PC-3 (cell line): ENCODE results near the gene THSD7A.

Experiments used
- CTCF ChIP-seq: fragments of 300-600 bp; sonication (generic); conservative IDR thresholded peaks from 2 replicates; pipeline ENCODE4 v1.5.1; 2017; ENCODE audit warnings: antibody characterized with exemption, low read depth, mild to moderate bottlenecking, low read length
- EZH2 ChIP-seq: fragments of 300-600 bp; sonication (generic); IDR thresholded peaks from one replicate; pipeline ENCODE4 v1.6.1; 2017; ENCODE audit warnings: antibody characterized with exemption, mild to moderate bottlenecking, low read length; ENCODE audit not compliant: unreplicated experiment
- EZH2phosphoT487 ChIP-seq: fragments of 300-600 bp; sonication (generic); IDR thresholded peaks from 2 replicates; pipeline ENCODE4 v1.6.1; 2018; ENCODE audit warnings: mild to moderate bottlenecking, antibody characterized with exemption, low read length, borderline replicate concordance

GRCh38 chr7:11707606-11708193 lies 124.3 kb downstream of the THSD7A start:
- no peak for TF ChIP-seq CTCF
- no peak for TF ChIP-seq EZH2
- TF ChIP-seq EZH2phosphoT487 = no peak
